ENCODE data around the gene TYW1.

- TF ChIP-seq CTCF (IDR thresholded peaks at IDR 0.05) = no peak
- TF ChIP-seq POLR2A (IDR thresholded peaks at IDR 0.05) = no peak
These were observed 37.9 kb upstream of the TYW1 start for GRCh38 chr7:66958538-66959350.

Measured in adrenal gland (tissue), 5 donors.